ENCODE measurements around the gene AK5.

The AK5 gene

DNA sequence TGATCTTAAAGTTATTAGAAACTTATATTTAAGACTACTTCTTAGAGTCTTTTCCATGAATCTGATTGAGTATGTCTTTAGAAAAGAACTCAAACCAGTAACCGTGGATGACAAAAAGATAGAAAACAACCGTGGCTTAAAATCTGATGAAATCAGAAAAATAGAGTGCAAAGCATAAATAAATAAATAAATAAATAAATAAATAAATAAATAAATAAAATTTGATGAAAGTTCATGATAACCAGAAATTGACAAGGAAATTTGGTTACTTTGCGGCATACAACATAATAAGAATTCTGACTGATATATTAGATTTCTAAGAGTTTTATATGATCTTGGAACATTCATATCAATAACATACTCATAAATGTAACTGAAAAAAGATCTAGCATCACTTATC lies 152.1 kb downstream of the AK5 start:
- DNase-seq (ENCODE audit: low spot score), result no peak

DNA sequence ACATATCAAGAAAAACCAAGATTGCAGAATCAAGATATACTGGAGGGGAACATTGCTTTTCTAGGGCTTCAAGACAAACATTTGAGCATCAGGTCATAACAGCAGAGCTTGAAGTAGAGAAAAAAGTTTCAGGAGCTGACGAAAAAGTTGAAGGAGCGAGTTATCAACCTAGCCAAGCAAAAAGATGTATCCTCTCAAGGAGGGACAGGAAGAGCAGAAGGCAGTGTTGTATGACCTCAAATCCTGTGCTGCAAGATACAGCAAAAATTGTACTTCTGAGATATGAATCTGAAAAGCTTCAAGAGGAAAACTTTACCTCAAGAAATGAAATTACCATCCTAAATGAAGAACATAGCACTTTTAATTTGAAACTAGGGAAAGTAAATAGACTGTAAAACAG lies 153.1 kb downstream of the AK5 start:
- no peak for DNase-seq (ENCODE audit: low spot score)

DNA sequence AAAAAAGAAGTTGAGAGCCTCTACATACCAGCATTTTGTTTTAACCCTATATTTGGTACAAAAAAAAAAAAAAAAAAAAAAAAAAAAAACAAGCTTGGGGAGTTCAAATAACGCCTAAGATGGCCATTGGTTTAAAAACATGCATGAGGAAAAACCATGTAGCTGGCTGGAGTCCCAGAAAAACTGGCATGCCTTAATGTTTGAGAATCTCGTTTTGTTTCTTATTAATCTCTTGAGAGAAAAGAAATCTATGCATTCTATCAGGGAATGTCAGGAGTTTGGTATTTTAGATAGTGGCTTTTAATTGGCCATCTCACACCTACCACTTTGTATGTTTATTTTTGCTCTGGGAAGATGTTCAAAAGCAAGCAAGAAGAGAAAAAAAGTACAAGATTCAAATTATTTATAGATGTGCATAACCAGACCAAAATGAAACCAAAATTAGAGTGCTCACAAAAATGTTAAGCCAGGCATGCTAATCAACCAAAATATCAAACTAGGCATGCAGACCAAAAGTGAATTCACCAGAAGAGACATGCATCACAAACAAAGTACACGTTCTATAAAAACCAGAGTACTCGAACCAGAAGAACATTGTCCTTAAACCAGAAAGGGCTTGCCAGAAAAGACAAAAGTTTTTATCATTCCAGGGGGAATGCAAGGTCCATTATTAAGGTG lies 156.6 kb downstream of the AK5 start:
- DNase-seq (ENCODE audit: low spot score), result no peak

DNA sequence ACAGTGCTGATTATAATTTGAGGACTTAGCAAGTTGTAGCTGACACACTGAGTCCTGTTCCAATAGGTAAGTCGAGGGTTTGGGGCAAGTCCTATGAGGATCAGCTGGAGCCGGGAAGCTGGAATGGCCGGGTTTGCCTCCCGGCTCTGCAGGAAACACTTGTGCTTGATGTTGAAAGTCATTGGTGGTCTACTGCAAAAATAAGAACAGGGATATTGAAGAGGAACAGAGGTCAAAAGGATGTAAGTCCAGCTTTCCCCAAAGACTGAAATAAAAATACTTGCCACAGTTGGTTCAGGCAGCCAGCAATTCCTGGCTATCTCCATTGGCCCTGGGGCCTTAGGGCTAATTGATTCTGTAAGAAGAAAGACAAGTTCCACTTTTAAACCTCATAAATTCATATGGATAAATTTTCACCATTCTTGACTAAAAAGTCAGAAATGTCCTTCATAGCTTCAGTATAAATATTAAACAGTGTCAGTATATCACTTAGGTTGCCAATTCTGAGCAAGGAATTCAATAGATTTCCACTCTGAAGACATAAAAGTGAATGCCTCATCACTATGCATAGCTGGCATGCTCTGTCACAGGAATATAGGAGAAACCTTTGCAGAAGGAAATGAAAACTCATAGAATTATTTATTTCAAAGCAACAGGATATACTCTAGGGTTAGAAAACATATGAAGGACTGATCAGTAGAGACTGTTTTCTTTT lies 165.2 kb downstream of the AK5 start:
- no peak for DNase-seq (ENCODE audit: low spot score)

DNA sequence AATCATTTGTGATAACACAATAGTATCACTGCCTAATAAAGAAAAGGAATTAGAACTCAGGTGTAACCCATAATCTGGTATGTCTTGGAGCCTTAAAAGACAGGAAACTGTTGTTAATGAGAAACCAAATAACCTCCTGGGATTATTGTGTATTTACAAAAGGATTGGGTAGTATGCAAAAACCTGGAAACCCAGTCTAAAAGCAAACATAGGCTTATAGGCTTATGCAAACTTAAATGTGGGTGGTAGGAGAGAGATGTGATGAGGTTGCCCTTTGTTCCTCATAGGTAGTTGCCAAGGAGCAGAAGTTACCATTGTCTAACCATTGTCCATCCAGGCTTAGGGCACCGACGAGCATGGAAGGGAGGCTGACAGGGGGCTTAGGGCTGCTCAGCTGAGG lies 165.8 kb downstream of the AK5 start:
- DNase-seq (ENCODE audit: low spot score), result no peak

DNA sequence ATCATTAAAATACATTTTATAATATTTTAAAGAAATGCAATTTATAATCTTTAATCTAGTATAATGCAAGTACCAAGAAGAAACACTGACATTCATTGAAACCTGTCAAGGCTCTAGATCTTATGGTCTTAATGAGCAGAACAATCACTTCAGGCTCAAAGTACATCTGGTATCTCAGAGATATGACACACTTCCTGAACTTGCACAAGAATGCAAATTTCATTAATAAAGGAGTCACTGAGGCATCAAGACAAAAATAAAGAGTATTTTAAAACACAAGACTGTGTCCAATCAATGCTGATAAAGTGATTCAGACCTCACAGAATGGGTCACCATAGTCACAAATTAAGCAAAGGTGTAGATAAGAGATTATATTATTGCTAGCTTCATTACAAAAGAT lies 178.1 kb downstream of the AK5 start:
- DNase-seq (ENCODE audit: low spot score), result no peak

DNA sequence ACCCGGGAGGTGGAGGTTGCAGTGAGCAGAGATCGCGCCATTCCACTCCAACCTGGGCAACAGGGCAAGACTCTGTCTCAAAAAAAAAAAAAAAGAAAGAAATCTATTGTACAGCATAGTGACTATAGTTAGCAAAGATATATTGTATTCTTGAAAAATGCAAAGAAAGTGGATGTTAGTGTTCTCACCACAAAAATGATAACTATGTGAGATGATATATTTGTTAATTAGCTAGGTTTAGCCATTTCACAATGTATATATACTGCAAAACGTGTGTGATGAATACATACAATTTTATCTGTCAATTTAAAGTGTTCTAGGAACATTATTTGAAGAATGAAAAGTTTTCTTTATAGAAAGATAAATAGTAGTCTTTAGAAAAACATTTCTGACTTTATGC lies 179.9 kb downstream of the AK5 start:
- DNase-seq (ENCODE audit: low spot score), result no peak

DNA sequence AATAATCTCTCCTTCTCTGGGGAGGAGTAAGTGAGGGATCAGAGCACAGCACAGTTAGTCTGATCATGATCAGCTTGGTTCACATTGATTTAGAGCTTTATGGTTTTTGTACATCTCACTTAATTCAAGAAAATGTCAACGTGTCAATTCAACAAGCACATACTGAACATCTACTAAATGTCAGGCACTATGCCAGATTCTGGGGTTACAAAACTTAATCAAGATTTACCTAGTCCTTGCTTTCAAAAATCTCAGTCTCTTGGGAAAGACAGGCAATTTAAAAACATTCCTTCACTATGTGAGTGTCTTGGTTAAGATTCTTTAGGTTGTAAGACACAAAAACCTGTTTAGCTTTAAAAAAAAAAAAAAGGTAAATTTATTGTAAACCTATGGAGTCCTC lies 181.4 kb downstream of the AK5 start:
- DNase-seq (ENCODE audit: low spot score), result no peak

DNA sequence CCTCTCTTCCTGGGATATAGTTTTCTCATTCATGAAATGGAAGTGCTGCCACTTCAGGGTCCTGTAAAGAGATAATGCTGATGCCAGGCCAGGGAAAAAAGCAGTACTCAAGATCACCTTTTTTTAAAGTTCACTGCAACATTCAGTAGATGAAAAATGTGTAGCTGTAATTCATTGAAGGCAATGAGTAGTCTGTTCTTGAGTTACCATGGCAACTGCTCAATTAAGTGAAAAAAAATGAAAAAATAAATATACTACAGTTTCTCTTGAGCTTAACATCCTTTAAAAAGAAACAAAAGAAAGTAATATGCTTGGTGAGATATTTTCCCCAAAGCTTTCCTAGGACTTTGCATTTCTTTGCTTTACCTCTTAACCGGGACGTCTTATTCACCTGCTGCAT lies 183.3 kb downstream of the AK5 start:
- DNase-seq (ENCODE audit: low spot score), result no peak

DNA sequence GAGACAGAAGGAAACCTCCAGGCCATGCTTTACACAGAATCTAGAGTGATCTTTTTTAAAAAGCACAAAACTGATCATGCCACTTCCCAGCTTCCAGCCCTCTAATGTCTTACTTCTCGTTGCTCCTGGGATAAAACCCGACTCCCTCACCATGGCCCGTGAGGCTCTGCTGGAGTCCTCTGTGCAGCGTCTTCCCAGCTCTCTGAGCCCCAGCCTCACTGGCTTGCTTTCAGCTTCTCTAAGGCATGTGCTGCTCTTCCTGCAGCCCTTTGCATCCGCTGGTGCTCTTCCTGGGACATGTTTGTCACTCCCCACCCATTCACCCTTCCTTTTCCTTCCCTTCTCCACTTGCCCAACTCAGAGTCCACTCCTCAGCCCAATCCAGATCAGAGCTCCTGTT lies 184.1 kb downstream of the AK5 start:
- no peak for DNase-seq (ENCODE audit: low spot score)

DNA sequence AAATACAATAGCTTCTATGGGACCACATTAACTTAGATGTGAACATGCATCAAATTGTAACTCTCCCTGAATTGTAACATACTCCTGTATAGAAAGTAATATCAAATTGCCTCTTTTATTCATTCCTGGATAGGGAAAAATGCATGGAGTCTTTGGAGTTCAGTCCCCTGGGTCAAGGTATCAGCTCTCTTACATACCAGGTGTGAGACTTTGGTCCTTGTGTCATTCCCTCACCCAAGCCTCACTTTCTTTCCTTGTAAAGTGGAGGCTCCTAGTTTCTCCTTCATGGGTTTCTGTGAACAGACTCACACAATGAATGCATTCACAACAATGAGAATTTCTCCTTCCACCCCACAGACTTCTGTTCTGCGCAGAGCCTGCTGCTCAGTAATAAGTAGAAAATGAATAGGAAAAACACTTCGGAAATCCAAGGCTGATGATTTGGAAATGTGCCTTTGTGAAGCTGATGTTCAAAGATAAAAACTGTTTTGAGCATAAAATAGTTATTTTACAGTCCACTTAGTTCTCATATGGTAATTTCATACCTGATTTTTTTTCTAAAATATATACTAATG lies 185.3 kb downstream of the AK5 start:
- DNase-seq (ENCODE audit: low spot score), result no peak

DNA sequence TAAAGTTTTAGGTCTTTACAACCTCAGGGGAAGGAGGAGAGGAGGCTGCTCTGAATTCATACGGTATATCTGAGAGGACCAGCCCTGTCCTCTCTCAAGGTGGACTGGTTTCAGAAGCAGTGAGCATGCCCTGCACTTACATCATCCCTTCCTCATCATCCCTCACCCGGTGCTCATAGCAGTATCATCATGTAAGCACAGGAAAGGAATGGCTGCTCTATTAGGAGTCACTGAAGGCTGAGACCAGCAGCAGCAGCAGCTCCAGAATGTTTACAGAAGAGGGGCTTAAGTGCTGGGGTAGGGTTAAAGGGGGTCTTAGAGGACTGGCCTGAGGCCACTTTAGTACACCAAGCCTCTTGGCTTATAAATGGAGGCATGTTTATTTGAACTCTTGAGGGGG lies 185.9 kb downstream of the AK5 start:
- DNase-seq (ENCODE audit: low spot score), result no peak

DNA sequence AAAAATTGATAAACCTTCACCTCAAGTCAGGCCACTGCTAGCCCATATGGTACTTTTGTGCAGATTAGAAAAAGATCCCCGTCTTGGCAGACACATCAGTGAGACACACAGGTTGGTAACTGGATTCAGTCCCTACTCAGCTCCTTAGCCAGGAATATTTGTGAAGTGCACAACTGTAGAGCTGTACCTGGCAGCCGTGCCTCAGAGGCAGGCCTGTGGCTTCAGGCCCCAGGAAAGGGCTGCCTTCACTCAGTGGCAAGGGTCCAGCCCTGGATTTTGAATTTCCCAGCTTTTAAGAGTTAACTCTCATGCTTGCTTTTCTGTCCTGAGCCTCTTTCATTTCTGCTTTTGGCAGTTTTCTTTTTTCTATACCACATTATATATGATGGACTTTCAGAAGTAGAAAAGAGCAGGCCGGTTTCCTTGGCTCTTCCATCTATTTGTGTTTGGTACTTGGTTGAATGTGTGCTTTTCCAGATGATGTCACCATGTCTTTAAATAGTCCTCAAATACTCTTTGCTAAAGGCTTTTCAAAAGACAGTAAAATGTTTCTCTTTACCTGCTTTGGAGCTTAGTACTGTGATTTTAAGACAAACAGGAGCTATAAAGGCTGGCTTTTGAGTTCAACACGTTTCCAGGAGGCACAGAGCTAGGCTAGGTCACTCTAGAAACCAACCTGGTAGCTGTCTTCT lies 186.6 kb downstream of the AK5 start:
- no peak for DNase-seq (ENCODE audit: low spot score)

DNA sequence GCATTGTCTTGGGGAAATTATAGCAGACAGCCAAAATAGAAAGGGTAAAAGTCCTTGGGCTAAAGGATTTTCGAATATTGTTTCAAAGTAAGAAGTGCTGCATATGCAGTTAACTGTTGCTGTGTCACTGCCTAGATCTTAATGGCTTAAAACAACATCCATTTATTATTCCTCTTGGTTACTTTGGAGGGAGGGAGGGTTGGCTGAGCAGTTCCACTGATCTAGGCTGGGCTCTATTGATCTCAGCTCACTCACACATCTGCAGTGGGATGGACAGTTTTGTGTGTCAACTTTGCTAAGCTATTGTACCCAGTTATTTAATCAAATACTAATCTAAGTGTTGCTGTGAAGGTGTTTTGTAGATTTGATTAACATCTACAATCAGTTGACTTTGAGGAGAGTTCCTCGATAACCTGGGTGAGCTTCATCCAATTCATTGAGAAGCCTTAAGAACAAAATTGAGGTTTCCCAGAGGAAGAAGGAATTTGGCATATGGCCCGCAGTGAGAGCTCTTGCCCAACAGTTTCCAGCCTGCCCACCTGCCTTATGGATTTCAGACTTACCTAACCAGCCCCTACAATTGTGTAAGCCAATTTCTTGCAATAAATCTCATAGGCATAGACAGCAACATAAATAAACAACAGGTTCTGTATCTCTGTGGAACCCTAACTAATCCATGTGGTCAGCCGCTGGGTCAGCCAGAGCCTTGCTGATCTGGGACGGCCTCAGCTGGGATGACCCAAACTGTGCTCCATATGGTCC lies 187.3 kb downstream of the AK5 start:
- DNase-seq (ENCODE audit: low spot score), result no peak

DNA sequence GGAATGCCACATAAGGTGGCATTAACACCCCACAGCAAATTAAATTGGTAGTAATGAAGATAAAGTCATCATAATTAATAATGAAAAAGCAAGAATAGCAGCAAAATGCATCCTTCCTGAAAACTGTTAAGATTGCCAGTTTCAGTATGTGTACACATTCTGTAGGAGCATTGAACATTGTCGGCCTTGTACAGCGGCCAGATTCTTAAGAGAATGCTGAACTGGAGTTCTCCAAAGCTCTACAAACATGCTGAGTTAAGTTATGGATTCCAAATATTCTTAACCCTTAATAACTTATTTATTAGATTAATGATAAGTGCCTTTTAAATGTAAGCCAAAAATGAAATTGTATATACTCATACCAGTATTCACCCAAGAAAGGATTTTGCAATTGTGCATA lies 189.9 kb downstream of the AK5 start:
- no peak for DNase-seq (ENCODE audit: low spot score)

DNA sequence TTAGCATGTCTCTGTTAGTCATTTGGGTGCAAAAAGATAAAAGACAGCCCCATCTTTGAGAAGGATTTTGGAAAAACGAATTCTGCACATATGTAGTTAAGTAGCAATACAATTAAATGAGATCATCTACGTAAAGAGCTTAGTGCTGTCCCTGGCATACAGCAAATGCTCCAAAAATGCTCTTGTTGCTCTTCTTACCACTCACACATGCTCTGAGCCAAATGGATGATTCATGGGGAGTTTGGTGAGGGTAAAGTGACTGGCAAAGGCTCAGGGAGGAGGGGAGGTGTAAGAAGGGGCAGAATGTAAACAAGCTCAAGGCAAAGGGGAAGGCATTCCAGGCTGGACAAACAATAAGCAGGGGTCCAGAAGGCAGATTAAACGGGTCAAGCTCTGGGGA lies 191.9 kb downstream of the AK5 start:
- no peak for DNase-seq (ENCODE audit: low spot score)

DNA sequence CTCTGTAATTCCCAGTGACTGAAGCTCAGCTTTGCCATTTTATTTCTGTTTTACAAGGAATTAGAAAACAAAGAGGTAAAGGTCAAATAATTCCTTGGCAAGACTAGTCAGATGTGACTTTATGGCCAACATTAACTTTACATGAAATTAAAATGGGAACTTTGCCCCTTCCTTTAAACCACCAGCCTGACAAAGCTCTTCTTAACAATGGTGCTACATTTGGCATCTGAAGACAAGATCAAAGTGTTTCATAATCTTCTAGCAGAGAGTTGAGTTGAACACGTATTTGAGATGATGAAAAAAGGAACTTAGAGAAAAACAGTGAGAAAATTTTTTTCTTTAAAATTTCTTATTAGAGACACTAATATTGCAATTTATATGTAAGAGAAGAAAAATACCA lies 193.8 kb downstream of the AK5 start:
- DNase-seq (ENCODE audit: low spot score), result no peak

DNA sequence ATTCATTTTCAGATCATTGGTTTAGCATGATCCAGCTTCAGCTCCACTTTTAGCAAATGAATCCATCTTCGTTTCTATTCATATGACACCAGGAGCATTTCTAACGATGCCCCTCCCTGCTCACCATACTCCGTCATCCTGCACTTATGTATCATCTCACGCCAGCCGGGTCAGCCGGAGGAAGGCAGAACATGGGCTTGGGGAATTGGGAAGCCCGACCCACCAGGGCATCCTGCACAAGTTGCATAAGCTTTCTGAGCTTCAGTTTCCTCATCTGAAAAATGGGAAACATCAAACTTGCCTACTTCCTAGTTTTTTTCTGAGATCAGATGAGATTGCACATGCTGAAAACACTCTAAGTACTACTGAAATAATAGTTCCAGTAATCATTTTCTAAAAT lies 194.7 kb downstream of the AK5 start:
- no peak for DNase-seq (ENCODE audit: low spot score)

DNA sequence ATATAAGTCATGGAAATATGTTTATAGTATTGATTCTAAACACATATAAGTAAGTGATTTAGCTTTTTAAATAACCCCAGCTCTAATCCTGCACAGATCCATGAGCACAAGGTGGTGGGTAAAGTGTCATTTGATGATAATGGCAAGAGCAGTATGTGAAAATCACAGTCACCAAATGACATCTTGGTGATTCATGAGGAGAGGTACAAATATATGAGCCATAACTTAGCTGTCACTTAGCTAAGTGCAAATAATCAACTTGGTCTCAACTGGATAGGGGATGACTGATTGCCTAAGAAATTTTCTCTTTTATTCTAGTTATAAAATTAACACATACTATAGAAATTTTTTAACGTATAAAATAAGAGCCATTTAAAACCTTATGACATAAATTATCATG lies 202.5 kb downstream of the AK5 start:
- no peak for DNase-seq (ENCODE audit: low spot score)

DNA sequence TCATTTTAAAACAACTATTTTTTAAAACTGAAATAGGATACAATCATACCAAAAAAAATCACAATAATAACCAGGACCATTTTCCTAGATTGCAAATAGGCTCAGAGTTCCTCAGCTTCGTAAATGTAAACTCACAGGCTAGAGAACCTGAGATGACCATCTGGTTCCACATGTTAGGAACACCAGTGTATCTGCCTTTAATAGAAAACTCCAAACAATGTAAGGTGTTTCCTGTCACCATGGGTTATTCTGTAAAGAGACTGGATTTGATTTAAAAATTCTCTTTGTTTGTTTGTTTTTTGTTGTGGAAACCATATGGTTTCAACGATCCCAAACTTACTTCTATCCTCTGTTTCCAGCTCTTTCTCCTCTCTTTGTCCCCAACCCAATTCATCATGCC lies 203.1 kb downstream of the AK5 start:
- DNase-seq (ENCODE audit: low spot score), result no peak

DNA sequence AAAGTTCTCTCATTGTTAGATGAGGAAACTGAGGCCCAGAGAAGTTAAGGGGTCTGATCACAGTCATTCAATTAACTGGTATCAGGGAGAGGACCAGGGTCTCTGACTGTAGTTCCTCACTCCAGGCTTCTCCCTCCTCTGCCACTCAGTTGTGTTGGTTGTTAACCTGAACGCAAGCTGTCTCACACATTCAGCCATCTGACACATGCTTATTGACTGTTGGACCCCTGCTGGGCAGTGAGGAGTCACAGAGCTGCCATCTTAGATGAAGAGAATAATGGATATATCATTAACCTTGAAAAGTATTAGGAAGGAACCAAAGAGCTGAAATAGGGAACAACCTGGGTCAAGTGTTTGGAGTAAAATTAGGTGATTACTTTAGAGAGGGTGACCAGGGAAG lies 205.8 kb downstream of the AK5 start:
- no peak for DNase-seq (ENCODE audit: low spot score)

DNA sequence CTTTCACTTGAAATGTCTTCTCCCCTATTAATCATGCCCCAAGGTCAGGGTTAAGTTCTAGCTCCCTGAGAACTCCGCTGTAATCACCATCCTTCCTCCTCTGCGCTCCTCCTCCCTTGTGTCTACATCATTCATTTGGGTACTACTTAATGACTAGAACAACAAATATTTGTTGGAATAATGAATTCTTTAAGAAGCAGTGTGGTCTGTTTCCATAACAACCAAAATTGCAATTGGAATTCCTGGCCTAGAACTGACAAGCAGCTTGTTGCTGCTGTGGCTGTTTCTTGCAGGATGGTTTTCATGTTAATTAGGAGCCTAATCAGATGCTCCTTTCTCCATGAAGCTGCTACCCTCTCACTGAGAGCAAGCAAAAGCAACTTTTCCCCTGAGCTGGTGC lies 208.1 kb downstream of the AK5 start:
- no peak for DNase-seq (ENCODE audit: low spot score)

Measured in SK-N-DZ (cell line).